Neural crest cell (in vitro differentiated cells): ENCODE results near the gene PRDM16. TPM values are rescaled to one million over a fixed set of nuclear protein-coding genes. Genes with fewer than 3 reads are reported as not detected.

Source experiments
- DNase-seq: peaks from one replicate; pipeline ENCODE4 v3.0.0; 2021; ENCODE audit warnings: low read depth, mixed read lengths, low spot score
- H3K27ac Mint-ChIP-seq: one replicate; pipeline ENCODE4 v1.8.0; 2021; ENCODE audit warnings: mild to moderate bottlenecking, mixed read lengths; ENCODE audit not compliant: unreplicated experiment
- H3K27me3 Mint-ChIP-seq: 2 replicates; pipeline ENCODE4 v1.8.0; 2021; ENCODE audit warnings: low read depth, mild to moderate bottlenecking, mixed read lengths
- H3K36me3 Mint-ChIP-seq: 2 replicates; pipeline ENCODE4 v1.8.0; 2021; ENCODE audit warnings: low read depth, mild to moderate bottlenecking, mixed read lengths
- H3K4me1 Mint-ChIP-seq: 2 replicates; pipeline ENCODE4 v1.8.0; 2021; ENCODE audit warnings: mixed read lengths
- H3K4me3 Mint-ChIP-seq: one replicate; pipeline ENCODE4 v1.8.0; 2021; ENCODE audit warnings: mild to moderate bottlenecking, mixed read lengths
- H3K9me3 Mint-ChIP-seq: 2 replicates; pipeline ENCODE4 v1.8.0; 2021; ENCODE audit warnings: mixed read lengths
- CTCF ChIP-seq: fragments of 200-600 bp; sonication (generic); conservative IDR thresholded peaks from 2 replicates; pipeline ENCODE4 v1.5.0; 2021; ENCODE audit warnings: antibody characterized with exemption, mild to moderate bottlenecking
- total RNA-seq: library from RNA; stranded (reverse); gene quantifications from 2 replicates; pipeline ENCODE4 v1.2.1, GENCODE V29; 2021

Gene PRDM16
- total RNA-seq, 1 donor from 2014 or later = 11.7 TPM

DNA sequence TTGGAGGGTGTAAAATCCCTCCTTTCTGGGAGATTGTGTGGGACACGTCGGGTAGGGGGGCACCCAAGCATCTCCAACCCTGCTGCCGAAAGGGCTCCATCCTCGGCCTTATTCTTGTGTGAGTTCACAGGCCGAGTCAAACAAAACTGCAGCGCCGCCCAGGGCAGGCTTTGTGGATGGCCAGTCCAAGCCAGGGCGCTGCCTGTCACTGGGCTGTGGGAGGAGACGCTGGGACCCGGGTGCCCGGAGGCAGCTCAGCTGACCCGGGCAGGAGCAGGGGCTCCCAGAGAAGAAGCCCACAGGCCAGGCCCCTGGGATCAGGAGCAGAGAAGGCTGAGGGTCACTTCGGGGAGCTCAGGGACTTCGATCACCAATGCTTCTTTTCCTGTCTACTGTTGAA lies 353.6 kb downstream of the PRDM16 start:
- Mint-ChIP-seq H3K9me3 (no peaks in the 10 kb centered on the region), H3K27ac (peak overlapping the region; percentile 67), H3K36me3 (no peaks in the 10 kb centered on the region), H3K4me3 (no peak overlapping the region), H3K27me3 (peaks cover 4% of the 10 kb centered on the region), H3K4me1 (peaks cover 13% of the 10 kb centered on the region)
- DNase-seq = no peak
- TF ChIP-seq CTCF = no peak

DNA sequence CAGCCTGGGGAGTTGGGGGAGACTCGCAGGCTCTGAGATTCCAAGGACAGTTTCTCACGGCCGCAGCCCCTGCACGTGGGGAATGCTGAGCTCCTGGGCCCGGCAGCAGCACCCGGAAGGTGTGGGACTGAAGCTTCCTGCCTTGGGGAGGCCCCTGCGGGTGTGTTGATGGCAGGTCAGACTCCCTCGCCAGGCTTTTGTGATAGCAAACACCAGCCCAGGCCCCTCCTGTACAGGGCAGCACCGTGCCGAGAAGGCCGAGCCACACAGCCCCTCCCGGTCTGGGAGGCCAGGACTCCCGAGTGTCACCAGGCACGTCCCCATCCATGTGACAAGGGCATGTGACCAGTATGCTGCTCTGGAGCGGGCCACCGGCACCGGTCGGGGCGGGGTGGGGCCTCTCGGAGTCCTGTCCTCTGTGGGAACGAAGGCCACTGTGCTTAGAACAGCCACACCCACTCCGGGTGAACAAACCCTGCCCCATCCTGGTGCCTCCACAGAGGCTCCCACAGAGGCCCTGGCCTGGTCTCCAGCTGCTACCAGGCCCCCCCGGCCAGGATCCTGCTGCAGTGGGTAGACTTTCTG lies 354.3 kb downstream of the PRDM16 start:
- Mint-ChIP-seq H3K4me3 (no peak overlapping the region), H3K36me3 (no peaks in the 10 kb centered on the region), H3K4me1 (peaks cover 13% of the 10 kb centered on the region), H3K9me3 (no peaks in the 10 kb centered on the region), H3K27me3 (peaks cover 4% of the 10 kb centered on the region), H3K27ac (peak overlapping the region; percentile 67)
- no peak for TF ChIP-seq CTCF
- no peak for DNase-seq

DNA sequence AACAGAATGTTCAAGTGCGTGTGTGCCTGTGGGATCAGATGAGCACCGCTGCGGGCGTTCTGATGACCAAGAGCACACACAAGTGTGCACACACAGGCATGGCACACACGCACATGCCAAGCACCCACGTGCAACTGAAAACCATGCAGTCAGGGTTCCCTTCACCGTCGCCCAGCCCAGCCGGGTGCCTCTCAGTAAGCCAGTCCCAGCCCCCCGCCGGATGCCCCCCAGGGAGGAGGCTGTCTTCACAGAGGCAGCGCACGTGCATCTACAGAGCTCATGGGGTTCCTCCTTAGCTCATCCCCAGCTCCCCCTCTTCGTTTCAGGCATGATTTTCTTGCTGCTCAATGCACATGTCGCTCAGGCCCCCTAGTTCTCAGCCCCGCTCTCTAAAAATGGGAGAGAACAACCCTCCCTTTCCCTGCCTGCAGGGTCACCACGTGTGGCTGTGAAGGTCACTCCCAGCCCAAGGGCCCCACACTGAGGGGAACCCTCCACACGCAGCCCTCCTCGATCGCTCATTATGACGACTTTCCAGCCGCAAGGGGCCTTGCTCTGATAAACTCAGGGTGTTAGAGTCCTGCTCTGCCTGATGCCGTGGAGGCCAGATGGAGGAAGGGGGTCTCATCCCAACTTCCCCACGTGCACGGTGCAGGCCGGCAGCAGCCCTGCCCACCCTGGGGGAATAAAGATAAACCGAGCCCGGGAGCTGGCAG lies 355.1 kb downstream of the PRDM16 start:
- Mint-ChIP-seq H3K4me1 (peaks cover 13% of the 10 kb centered on the region), H3K27ac (peak overlapping the region; percentile 57)

GRCh38 chr1:3425486-3426215 lies 356.6 kb downstream of the PRDM16 start:
- H3K4me1 Mint-ChIP-seq = peaks cover 13% of the 10 kb centered on the region
- no peak for DNase-seq
- H3K9me3 Mint-ChIP-seq = no peaks in the 10 kb centered on the region
- TF ChIP-seq CTCF = no peak
- no peaks in the 10 kb centered on the region for H3K36me3 Mint-ChIP-seq
- H3K27me3 Mint-ChIP-seq = peaks cover 4% of the 10 kb centered on the region
- H3K27ac Mint-ChIP-seq = no peak overlapping the region
- H3K4me3 Mint-ChIP-seq = no peak overlapping the region

More for the DNA sequence above, 355.1 kb downstream of the PRDM16 start:
- Mint-ChIP-seq H3K36me3 (no peaks in the 10 kb centered on the region), H3K4me3 (no peak overlapping the region), H3K9me3 (no peaks in the 10 kb centered on the region), H3K27me3 (peaks cover 4% of the 10 kb centered on the region)
- TF ChIP-seq CTCF = no peak
- DNase-seq = no peak

DNA sequence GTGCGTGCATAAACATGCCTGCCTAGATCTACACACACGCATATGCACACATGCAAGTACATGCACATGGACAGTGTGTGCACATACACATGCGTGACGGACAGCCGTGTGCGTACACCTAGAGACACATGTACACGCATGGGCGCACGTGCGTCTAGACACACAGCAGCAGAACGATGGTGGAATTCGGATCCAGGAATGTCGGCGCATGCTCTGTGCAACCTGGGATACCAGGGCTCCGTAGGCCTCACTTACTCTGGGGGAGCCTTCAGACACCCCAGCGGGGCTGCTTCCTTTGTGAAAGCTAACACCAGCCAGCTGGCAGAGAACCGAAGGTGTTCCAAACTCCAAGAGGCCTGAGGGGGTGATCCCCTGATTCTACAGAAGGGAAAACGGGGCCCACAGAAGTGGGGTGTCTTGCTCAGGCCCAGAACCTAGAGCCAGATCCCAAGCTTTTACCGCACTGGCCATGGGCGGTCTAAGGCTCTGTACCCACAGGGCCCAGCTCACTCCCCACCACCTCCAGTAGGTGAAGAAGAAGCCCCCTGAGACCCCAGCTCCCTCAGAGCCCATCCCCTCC lies 358.0 kb downstream of the PRDM16 start:
- Mint-ChIP-seq H3K4me3 (no peak overlapping the region), H3K9me3 (no peaks in the 10 kb centered on the region), H3K36me3 (no peaks in the 10 kb centered on the region), H3K4me1 (peaks cover 17% of the 10 kb centered on the region), H3K27ac (no peak overlapping the region), H3K27me3 (peaks cover 4% of the 10 kb centered on the region)
- DNase-seq = no peak
- TF ChIP-seq CTCF = no peak
